ENCODE measurements around the gene CEP152.

GRCh38 chr15:48781481-48782081 is 29.3 kb downstream of the CEP152 start:
- TF ChIP-seq EZH2phosphoT487 (conservative IDR thresholded peaks at IDR 0.05; ENCODE audit: low read length): no peak
- no peak for TF ChIP-seq CTCF (IDR thresholded peaks at IDR 0.05; ENCODE audit: insufficient read depth, low read length, poor library complexity, severe bottlenecking)

Data from SU-DHL-6 (cell line).